SK-N-MC (cell line): ENCODE measurements around the gene CLDN34.

Experiments
- EZH2 ChIP-seq: fragments of 200-600 bp; sonication (generic); IDR thresholded peaks from one replicate; pipeline ENCODE4 v1.6.1; 2017; ENCODE audit warnings: antibody characterized with exemption
- FOXP2 ChIP-seq: optimal IDR thresholded peaks from 2 replicates; pipeline ENCODE3; 2011; ENCODE audit warnings: mild to moderate bottlenecking, moderate library complexity; ENCODE audit not compliant: insufficient read depth; ENCODE audit errors: extremely low read length, control extremely low read depth
- POLR2AphosphoS5 ChIP-seq: IDR thresholded peaks from 2 replicates; pipeline ENCODE4 v1.6.1; 2012; ENCODE audit warnings: mild to moderate bottlenecking, low read depth, low read length, borderline replicate concordance

DNA sequence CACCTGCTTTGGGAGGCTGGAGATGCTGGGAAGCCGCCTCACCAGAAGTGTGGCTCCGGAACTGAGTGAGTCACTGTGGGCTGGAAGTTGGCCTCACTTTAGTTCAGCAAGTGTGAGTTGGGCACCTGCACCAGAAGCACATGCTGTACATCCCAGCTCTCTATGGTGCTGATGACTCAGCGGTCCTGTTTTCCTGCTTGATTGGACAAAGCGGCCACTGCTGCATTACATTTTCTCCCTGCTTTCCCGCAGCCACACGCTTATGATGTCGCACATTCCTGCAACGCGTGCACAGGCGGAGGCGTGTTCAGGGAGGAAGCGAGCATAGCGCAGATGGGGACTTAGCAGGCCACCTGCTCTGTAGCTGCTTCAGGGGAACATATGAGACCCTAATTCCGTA, 26.7 kb upstream of the CLDN34 start:
- TF ChIP-seq POLR2AphosphoS5 (no peak), EZH2 (no peak), FOXP2 (no peak)
